ENCODE measurements around the gene COMTD1.

GRCh38 chr10:75244487-75245353, 9.0 kb upstream of the COMTD1 start:
- TF ChIP-seq ZNF592 (IDR thresholded peaks at IDR 0.05) (no peak), CTCF (IDR thresholded peaks at IDR 0.05 in 2 of 3, conservative IDR thresholded peaks at IDR 0.05 in 1 of 3; ENCODE audit: control insufficient read depth in 2 of 3, extremely low read depth in 1 of 3, insufficient read depth in 1 of 3, low read depth in 3 of 3, low read length in 3 of 3) (no peak), EGR1 (IDR thresholded peaks at IDR 0.05; ENCODE audit: borderline replicate concordance in 1 of 2, low read depth in 2 of 2, low read length in 2 of 2) (no peak), USF1 (IDR thresholded peaks at IDR 0.05; ENCODE audit: borderline replicate concordance, extremely low read length, insufficient read depth, low read depth, low read length) (no peak), EZH2 (IDR thresholded peaks at IDR 0.05; ENCODE audit: borderline replicate concordance, control insufficient read depth, low read depth, low read length) (no peak), MLLT1 (IDR thresholded peaks at IDR 0.05) (no peak), HDAC2 (IDR thresholded peaks at IDR 0.05) (no peak), TCF12 (IDR thresholded peaks at IDR 0.05; ENCODE audit: low read depth, low read length) (no peak), FOXK2 (IDR thresholded peaks at IDR 0.05) (no peak), SPI1 (IDR thresholded peaks at IDR 0.05; ENCODE audit: borderline replicate concordance, insufficient read depth, low read depth, low read length) (no peak), FOS (IDR thresholded peaks at IDR 0.05; ENCODE audit: borderline replicate concordance, extremely low read depth, insufficient read length) (no peak)

Measured in GM12878 (cell line).